Activated T-cell treated with anti-CD3 and anti-CD28 coated beads for 24 hours (primary cell): ENCODE measurements around the gene RELL2.

Experiments used
- DNase-seq: peaks from one replicate; pipeline ENCODE4 v3.0.0-alpha.2; 2020; ENCODE audit warnings: low read depth

Gene RELL2

GRCh38 chr5:141649972-141650371, 13.2 kb downstream of the RELL2 start:
- DNase-seq = no peak

- DNase-seq = peak; percentile 75
Observed at GRCh38 chr5:141650851-141651727, 14.3 kb downstream of the RELL2 start, which contains the start of gene FCHSD1. TSS of gene FCHSD1 (minus strand) at chr5:141651418. CDS start at chr5:141651368, 50 bp downstream.

- no peak for DNase-seq
Observed at GRCh38 chr5:141651728-141652105, 14.9 kb downstream of the RELL2 start.

GRCh38 chr5:141654298-141654697, 17.5 kb downstream of the RELL2 start:
- DNase-seq = no peak

GRCh38 chr5:141655020-141655419, 18.2 kb downstream of the RELL2 start:
- DNase-seq = no peak

- DNase-seq = no peak
Observed at GRCh38 chr5:141656396-141656795, 19.6 kb downstream of the RELL2 start.

GRCh38 chr5:141657404-141657803, 20.6 kb downstream of the RELL2 start:
- no peak for DNase-seq

GRCh38 chr5:141657937-141658545, 21.2 kb downstream of the RELL2 start:
- DNase-seq = no peak

- DNase-seq = no peak
Observed at GRCh38 chr5:141662028-141662427, 25.2 kb downstream of the RELL2 start.

- no peak for DNase-seq
Observed at GRCh38 chr5:141663506-141663905, 26.7 kb downstream of the RELL2 start.

- DNase-seq = peak; percentile 65
Observed at GRCh38 chr5:141664733-141665461, 28.1 kb downstream of the RELL2 start.

GRCh38 chr5:141665995-141666940, 29.5 kb downstream of the RELL2 start:
- DNase-seq = no peak

GRCh38 chr5:141668601-141669265, 31.9 kb downstream of the RELL2 start:
- DNase-seq = no peak

GRCh38 chr5:141669520-141669919, 32.7 kb downstream of the RELL2 start:
- DNase-seq = no peak

- no peak for DNase-seq
Observed at GRCh38 chr5:141672071-141672840, 35.5 kb downstream of the RELL2 start.

GRCh38 chr5:141672841-141673813, 36.3 kb downstream of the RELL2 start:
- DNase-seq = no peak

GRCh38 chr5:141674747-141675146, 38.0 kb downstream of the RELL2 start:
- no peak for DNase-seq

- no peak for DNase-seq
Observed at GRCh38 chr5:141675672-141676071, 38.9 kb downstream of the RELL2 start.

GRCh38 chr5:141677415-141677814, 40.6 kb downstream of the RELL2 start:
- no peak for DNase-seq
